ENCODE results near the gene CHPF.

Gene CHPF

GRCh38 chr2:219591091-219591490 lies 47.5 kb upstream of the CHPF start:
- H3K27me3 ChIP-seq (ENCODE audit: low read length): no peaks in the 10 kb centered on the region
- TF ChIP-seq CTCF (IDR thresholded peaks at IDR 0.05; ENCODE audit: insufficient read depth, low read length, poor library complexity, severe bottlenecking): no peak
- TF ChIP-seq EZH2phosphoT487 (conservative IDR thresholded peaks at IDR 0.05; ENCODE audit: low read length): no peak
- no peaks in the 10 kb centered on the region for H3K79me2 ChIP-seq (ENCODE audit: insufficient read depth, low read length)

DNA sequence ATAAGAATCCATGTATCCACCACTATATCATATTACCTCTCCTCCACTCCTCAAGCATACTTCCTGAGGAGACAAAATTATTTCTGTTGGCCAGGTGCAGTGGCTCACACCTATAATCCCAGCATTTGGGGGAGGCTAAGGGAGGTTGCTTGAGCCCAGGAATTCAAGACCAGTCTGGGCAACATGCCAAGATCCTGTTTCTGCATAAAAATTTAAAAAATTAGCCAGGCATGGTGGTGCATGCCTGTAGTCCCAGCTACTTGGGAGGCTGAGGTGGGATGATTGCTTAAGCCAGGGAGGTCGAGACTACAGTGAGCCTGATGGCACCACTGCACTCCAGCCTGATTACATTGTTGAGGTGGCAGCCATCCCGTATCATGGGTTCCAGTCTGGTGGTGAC lies 37.7 kb upstream of the CHPF start:
- Histone ChIP-seq H3K36me3 (ENCODE audit: low read length) (no peaks in the 10 kb centered on the region), H3K4me3 (ENCODE audit: insufficient read depth, low read length, poor library complexity, severe bottlenecking) (no peak overlapping the region), H3K9ac (ENCODE audit: low read length) (no peak overlapping the region), H4K20me1 (ENCODE audit: low read depth, low read length) (no peaks in the 10 kb centered on the region), H2AFZ (ENCODE audit: low read depth, low read length, severe bottlenecking) (no peak overlapping the region), H3K9me3 (ENCODE audit: insufficient read depth, low read length) (no peaks in the 10 kb centered on the region), H3K27me3 (ENCODE audit: low read length) (no peaks in the 10 kb centered on the region), H3K4me2 (ENCODE audit: low read depth, low read length, poor library complexity, severe bottlenecking) (no peak overlapping the region), H3K79me2 (ENCODE audit: insufficient read depth, low read length) (no peaks in the 10 kb centered on the region), H3K9me2 (replicated peaks; ENCODE audit: insufficient read depth, low read length) (no peaks in the 10 kb centered on the region), H3K27ac (ENCODE audit: low read depth, low read length) (no peak overlapping the region), H3F3A (ENCODE audit: insufficient read depth) (no peaks in the 10 kb centered on the region)
- TF ChIP-seq EZH2phosphoT487 (conservative IDR thresholded peaks at IDR 0.05; ENCODE audit: low read length) (no peak), CTCF (IDR thresholded peaks at IDR 0.05; ENCODE audit: insufficient read depth, low read length, poor library complexity, severe bottlenecking) (no peak)

More at GRCh38 chr2:219591091-219591490, 47.5 kb upstream of the CHPF start:
- no peaks in the 10 kb centered on the region for H3F3A ChIP-seq (ENCODE audit: insufficient read depth)
- H3K27ac ChIP-seq (ENCODE audit: low read depth, low read length): no peak overlapping the region
- no peaks in the 10 kb centered on the region for H3K36me3 ChIP-seq (ENCODE audit: low read length)
- no peaks in the 10 kb centered on the region for H3K9me2 ChIP-seq (replicated peaks; ENCODE audit: insufficient read depth, low read length)
- no peak overlapping the region for H3K4me3 ChIP-seq (ENCODE audit: insufficient read depth, low read length, poor library complexity, severe bottlenecking)
- H3K9me3 ChIP-seq (ENCODE audit: insufficient read depth, low read length): no peaks in the 10 kb centered on the region
- no peak overlapping the region for H3K9ac ChIP-seq (ENCODE audit: low read length)
- no peak overlapping the region for H2AFZ ChIP-seq (ENCODE audit: low read depth, low read length, severe bottlenecking)
- H4K20me1 ChIP-seq (ENCODE audit: low read depth, low read length): no peaks in the 10 kb centered on the region
- no peak overlapping the region for H3K4me2 ChIP-seq (ENCODE audit: low read depth, low read length, poor library complexity, severe bottlenecking)

GRCh38 chr2:219578811-219579613 lies 35.4 kb upstream of the CHPF start:
- H3K27me3 ChIP-seq (ENCODE audit: low read length): no peaks in the 10 kb centered on the region
- no peak overlapping the region for H3K4me3 ChIP-seq (ENCODE audit: insufficient read depth, low read length, poor library complexity, severe bottlenecking)
- H3K9me3 ChIP-seq (ENCODE audit: insufficient read depth, low read length): no peaks in the 10 kb centered on the region
- H4K20me1 ChIP-seq (ENCODE audit: low read depth, low read length): no peaks in the 10 kb centered on the region
- no peak overlapping the region for H2AFZ ChIP-seq (ENCODE audit: low read depth, low read length, severe bottlenecking)
- TF ChIP-seq CTCF (IDR thresholded peaks at IDR 0.05; ENCODE audit: insufficient read depth, low read length, poor library complexity, severe bottlenecking): no peak
- no peak for TF ChIP-seq EZH2phosphoT487 (conservative IDR thresholded peaks at IDR 0.05; ENCODE audit: low read length)
- no peaks in the 10 kb centered on the region for H3K36me3 ChIP-seq (ENCODE audit: low read length)
- H3K4me2 ChIP-seq (ENCODE audit: low read depth, low read length, poor library complexity, severe bottlenecking): no peak overlapping the region
- no peak overlapping the region for H3K27ac ChIP-seq (ENCODE audit: low read depth, low read length)
- H3K9me2 ChIP-seq (replicated peaks; ENCODE audit: insufficient read depth, low read length): no peaks in the 10 kb centered on the region
- H3K79me2 ChIP-seq (ENCODE audit: insufficient read depth, low read length): no peaks in the 10 kb centered on the region
- no peak overlapping the region for H3K9ac ChIP-seq (ENCODE audit: low read length)
- H3F3A ChIP-seq (ENCODE audit: insufficient read depth): no peaks in the 10 kb centered on the region

All from SU-DHL-6 (cell line).